GM20000 (cell line): ENCODE results near the gene UQCRQ.
A peak's percentile ranks its signal among the peaks of the same experiment; 100 is the strongest.

Experiments
- DNase-seq: peaks from one replicate; pipeline ENCODE4 v3.0.0; 2012; ENCODE audit warnings: low spot score
- TF ChIP-seq, protein P1 (sequence below): IDR thresholded peaks from 2 replicates; pipeline ENCODE4 v1.5.1; 2012; ENCODE audit warnings: mild to moderate bottlenecking, control low read depth; ENCODE audit errors: extremely low read depth, missing control alignments

The UQCRQ gene

DNA sequence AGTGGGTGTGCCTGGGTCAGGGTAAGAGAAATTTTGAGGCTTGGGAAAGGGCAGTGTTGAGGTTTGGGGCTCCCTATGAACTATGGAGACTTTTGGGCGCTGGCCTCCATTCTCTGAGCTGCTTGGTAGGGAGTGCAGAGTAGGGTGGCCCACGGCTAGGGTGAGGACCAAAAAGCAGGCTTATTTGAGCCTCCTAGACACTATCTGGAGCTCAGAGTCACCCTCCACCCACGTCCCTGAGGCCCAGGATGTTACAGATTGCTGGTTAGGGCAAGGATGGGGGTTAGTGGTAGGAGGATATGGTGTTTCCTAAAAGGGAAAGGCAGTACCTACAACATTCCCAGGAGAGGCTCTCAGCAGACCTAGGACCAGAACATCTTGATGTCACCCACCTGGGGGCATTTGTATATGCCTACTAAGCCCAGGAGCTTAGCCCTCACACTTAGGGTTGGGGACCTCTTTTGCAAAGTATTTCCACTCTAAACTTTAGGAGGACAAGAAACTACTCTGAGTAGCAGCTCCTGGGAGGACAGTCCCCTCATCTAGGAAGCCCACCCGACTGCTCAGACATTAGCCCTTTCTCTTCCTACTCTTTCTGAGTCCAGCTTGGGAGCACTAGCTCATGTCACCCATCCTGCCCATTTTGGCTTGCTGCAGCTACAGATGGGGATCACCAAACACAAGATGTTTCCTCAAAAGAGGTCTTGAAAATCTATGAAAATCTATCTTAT lies 38.3 kb upstream of the UQCRQ start:
- TF ChIP-seq, protein P1, sequence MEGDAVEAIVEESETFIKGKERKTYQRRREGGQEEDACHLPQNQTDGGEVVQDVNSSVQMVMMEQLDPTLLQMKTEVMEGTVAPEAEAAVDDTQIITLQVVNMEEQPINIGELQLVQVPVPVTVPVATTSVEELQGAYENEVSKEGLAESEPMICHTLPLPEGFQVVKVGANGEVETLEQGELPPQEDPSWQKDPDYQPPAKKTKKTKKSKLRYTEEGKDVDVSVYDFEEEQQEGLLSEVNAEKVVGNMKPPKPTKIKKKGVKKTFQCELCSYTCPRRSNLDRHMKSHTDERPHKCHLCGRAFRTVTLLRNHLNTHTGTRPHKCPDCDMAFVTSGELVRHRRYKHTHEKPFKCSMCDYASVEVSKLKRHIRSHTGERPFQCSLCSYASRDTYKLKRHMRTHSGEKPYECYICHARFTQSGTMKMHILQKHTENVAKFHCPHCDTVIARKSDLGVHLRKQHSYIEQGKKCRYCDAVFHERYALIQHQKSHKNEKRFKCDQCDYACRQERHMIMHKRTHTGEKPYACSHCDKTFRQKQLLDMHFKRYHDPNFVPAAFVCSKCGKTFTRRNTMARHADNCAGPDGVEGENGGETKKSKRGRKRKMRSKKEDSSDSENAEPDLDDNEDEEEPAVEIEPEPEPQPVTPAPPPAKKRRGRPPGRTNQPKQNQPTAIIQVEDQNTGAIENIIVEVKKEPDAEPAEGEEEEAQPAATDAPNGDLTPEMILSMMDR = no peak
- peak; percentile 27 for DNase-seq

DNA sequence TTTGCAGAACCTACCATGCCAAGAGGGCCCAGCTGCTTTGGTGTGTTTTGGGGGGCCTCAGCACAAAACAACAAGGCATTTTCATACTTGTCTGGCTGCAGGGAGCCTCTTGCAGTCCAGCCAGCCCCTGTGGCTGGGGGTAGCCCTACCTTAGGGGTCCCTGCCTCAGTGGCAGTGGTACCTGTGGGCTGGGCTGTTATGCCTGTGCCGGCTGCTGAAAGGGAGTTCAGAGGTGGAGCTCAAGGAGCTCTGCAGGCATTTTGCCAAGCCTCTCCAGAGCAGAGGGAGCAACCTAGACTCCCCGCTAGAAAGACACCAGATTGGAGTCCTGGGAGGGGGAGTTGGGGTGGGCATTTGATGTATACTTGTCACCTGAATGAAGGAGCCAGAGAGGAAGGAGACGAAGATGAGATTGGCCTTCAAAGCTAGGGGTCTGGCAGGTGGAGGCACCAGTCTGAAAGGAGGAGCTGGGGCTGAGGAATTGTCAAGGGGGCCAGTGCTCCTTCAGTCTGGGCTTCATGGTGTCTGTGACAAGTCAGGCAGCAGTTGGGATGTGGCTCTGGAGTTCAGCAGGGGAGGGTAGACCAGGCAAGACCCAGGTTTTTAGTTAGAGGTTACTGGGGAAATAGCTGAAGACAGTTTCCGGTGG lies 37.5 kb upstream of the UQCRQ start:
- no peak for DNase-seq

DNA sequence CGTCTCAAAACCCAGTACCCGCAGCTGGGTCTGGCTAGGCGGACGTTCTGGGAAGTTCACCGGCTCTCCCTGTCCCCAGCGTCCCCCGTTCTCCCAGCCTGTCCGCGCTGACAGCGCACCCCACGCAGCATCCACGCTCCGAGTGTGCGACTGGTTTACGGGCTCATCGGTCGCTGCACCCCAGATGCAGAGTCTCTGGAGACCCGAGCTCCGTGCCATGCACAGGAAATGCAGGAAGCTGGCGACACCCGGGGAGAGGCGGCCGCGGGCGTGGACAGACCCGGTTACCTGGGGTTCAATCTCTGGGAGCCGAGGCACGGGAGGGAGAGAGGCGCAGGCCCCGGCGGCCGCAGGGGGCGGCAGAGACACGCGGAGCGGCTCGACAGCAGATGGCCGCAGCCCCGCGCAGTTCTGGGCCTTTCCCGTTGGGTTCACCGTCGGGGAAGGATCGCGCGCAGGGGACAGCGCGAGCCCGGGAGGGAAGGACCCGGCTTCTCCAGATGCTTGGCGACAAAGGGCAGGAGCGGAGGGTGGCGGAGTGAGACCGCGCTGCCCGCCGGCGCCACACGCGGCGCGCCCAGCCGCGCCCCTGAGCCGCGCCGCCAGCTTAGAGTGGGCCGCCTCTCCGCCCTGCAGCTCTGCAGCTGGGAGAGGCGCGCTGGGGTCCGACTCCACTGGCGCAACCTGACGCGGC lies 36.6 kb upstream of the UQCRQ start:
- TF ChIP-seq, protein P1 = peak; percentile 78
- peak; percentile 96 for DNase-seq

More for the DNA sequence above, 37.5 kb upstream of the UQCRQ start:
- TF ChIP-seq, protein P1 = no peak

DNA sequence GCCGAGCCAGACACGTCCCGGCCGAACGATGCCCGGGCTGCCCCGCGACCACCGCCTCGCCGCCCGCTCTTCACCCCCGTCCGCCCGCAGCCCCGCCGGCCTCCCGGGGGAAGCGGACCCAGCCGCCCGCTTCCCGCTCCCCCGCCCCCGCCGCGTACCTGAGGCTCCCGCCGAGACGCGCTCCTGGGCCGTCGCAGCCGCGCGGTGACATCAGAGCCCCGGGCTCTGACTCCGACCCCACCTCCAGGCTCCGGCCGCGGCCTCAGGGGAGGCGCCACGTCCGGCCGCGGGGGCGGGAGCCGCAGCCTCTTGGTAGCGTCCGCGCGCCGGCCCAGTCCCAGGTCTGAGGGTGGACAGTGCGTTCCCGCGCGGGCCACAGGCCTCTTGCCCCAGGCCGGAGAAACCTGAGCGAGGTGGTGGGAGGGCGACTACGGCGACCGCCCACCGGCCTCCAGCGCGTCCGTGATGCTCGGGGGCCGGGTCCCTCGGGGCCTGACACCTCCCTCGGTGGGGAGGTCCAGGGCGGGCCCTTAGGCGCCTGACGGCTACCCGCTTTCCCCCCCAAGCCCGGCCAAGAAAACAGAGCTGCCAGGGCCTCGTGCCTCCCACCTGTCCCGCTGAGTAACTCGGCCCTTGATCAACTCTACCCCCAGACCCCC lies 35.9 kb upstream of the UQCRQ start, which contains the start of gene SHROOM1:
Gene SHROOM1 (minus strand): TSS at position 212 of the 659 bp plus-strand sequence. CDS start 4,507 bp downstream, outside the sequence.
- DNase-seq = peak; percentile 93

DNA sequence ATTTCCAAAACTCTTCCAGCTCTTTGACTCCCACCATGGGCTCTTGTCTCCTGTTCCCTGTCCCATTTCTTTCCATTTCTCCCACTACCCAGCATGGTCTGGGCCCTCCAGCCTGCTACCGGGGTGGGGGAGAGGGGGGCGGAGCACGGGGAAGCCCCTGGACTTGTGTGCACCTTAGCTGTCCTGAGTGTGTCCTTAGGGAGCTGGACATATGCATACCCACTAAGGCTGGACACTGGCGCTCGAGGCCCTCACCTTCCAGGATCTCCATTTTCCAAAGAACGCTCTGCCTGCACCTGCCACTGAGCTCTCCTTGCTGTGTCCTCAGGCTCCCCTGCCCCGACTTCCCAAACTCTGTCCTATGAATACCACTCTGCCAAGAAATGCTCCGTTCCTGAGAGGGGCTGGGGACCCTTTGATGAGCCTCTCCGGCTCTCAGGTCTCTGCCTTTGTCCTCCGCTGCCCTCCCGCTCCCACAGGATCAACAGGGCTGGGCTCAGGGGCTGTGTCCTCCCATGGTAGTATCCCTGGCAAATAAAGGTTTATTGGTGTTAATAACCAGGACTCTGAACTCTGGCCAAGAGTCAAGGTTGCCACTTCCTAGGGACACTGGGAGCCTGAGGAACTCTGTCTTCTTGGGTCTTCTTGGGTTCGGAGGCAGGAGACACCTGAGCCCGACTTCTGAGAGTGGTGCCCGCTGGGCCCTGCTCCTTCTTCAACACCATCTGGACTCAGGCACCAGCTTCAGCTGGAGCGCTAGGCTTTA lies 35.2 kb upstream of the UQCRQ start:
- TF ChIP-seq, protein P1 = no peak
- DNase-seq = no peak

More for the DNA sequence above, 35.9 kb upstream of the UQCRQ start, which contains the start of gene SHROOM1:
- TF ChIP-seq, protein P1 = no peak

DNA sequence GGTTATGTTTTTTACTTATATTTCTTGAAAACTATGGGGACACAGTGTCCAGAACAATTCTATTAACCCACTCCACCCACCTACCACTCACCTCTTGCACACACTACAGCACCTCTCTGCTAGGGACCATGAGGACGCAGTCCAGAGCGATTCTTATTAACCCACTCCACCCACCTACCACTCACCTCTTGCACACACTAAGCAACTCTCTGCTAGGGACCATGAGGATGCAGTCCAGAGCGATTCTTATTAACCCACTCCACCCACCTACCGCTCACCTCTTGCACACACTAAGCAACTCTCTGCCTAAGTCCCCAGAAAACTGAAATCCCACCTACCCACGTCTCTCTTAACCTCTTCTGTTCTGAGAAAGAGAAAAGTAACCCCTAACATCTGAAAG lies 33.8 kb upstream of the UQCRQ start:
- TF ChIP-seq, protein P1 = no peak
- no peak for DNase-seq
